Measurements from ENCODE around the gene XK.
"Not testable (repeated sequence)": the region's sequence is repeated elsewhere in the genome, so short reads cannot be mapped to it uniquely, and the experiment has no call there.

Gene XK

GRCh38 chrX:37759351-37759750 is 73.8 kb downstream of the XK start:
- no peak for DNase-seq

GRCh38 chrX:37759878-37760418 is 74.4 kb downstream of the XK start:
- DNase-seq, result no peak

GRCh38 chrX:37763400-37763799 is 77.8 kb downstream of the XK start:
- no peak for DNase-seq

DNA sequence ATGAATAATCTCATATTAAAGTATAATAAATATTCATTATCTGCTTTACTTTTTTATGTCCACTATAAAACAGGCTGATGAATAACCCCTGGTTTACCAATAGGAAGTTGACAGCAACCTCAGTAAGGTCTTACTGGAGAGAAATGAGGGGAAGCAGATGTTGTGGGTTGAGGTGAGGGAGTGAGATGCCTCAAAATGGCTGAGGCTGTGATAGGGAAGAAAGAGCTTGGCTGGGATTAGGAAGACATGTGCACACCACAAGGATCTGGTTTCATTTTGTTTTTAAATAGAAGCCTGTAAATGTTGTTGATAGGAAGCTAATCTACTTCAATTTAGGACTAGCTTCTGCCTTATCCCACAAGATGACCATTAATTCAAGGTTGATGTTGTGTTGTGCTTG is 79.9 kb downstream of the XK start:
- no peak for DNase-seq

DNA sequence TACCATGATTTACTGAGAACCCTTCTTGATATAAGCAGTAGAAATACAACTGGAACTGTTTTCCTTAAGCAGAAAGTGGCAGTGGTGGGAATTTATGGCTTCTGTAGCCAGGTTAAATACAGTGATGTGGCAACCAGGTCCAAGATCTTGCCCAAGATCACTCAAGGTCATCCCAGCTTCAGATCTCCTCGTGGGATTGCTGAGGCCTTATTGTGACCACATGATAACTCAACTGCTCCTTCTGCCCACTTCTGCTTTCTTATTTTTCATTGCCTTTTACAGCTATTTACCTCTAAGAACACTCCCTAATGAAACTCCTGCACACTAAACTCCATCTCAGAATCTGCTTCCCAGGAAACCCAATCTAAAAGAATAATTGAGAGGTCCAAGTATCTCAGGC is 81.8 kb downstream of the XK start:
- no peak for DNase-seq

DNA sequence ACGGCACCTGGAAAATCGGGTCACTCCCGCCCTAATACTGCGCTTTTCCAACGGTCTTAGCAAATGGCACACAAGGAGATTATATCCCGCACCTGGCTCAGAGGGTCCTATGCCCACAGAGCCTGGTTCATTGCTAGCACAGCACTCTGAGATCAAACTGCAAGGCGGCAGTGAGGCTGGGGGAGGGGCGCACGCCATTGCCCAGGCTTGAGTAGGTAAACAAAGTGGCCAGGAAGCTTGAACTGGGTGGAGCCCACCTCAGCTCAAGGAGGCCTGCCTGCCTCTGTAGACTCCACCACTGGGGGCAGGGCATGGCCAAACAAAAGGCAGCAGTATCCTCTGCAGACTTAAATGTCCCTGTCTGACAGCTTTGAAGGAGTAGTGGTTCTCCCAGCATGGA is 83.3 kb downstream of the XK start:
- DNase-seq, result not testable (repeated sequence)

DNA sequence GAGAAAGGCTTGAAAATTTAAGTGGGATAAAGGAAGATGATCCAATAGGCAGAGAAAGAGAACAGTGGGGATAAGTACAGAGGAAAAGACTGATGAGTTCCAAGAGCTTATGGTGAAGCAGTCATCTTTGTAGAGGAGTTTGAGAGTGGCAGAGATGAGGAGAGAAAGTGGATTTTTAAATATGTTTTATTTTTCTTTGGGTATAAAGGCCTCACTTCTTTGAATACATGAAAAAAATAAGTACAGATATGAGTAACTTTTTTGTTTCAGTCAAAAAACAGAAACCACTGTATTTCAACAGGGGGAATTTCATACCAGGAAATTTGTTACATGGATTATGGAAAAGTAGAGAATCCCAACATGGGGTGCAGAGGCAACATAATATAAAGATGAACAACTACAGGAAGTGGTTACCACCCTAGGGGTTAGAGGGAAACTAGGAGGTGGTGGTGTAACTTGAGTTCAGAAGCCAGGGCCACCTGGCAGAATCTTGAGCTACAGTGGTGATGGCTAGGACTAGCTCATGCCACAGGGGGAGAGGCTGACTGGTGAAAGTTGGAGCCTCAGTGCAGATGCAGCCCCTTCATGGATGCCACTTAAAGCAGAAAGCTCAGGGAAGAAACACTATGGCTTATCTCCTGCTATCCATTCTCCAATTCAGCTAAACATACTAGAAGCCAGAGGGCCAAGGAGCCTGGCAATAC is 90.8 kb downstream of the XK start:
- DNase-seq, result no peak

DNA sequence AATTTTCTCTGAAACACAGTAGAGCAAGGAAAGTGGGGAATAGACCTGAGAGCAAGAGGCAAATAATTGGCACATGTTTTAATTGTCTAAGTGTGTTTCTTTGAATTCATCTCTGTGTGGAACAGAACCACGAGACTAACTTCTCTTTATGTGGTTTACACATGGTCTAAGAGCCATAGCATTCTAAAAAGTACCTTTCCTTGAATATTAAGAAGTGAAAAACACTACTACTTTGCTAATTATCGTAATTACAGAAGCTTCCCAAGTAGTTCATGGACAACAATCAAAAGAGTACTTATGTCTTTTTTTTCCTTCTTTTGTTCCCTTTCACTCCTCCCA is 91.4 kb downstream of the XK start:
- no peak for DNase-seq

DNA sequence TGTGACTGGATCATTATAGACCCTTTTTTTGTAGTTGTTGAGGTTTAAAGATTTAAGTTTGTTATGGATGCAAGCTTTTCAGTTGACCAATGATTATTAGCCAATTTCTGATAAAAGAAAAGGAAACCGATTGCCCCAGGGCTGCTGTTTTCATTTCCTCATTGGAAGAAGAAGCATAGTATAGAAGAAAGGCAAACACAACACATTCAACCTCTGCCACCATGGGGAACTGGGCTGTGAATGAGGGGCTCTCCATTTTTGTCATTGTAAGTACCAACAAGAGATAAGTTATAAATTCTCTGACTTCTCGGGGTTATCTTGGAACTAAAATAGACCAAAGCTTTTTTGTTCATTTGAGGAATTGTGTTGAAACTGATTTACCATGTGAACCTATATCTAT is 94.3 kb downstream of the XK start, which contains the start of gene CYBB:
CYBB (plus strand) TSS at position 203 of the 400 bp plus-strand sequence; CDS start at position 222, 19 bp downstream.
- no peak for DNase-seq

DNA sequence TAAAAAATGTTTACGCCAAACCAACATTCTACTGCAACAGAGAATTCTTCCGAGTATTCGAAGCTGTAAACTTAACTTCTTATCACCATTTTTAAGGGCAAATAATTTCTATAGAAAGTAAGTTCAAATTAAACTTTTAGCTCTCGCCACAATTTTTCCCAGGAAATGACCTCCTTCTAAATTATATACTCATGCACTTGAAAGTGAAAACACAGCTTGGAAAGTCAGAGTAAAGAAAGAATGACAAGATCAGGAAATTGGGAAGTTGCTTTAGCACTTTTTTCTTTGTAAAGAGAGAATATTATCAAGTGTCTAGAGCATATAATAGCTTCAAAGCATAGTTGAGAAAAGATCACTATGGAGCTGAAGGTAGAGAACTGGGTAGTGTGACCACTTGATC is 95.5 kb downstream of the XK start:
- DNase-seq, result no peak

Measured in stimulated activated CD4-positive, alpha-beta T cell treated with anti-CD3 and anti-CD28 coated beads, Interleukin-2, amount 100 ng/mL, for 24 hours (primary cell).